A549 (cell line): ENCODE data around the gene NDRG2. TPM values are rescaled to one million over a fixed set of nuclear protein-coding genes. Genes with fewer than 3 reads are reported as not detected.
A peak's percentile ranks its signal among the peaks of the same experiment; 100 is the strongest.

Experiments used
- ATAC-seq, 2 experiments: fragments of 200-7000 bp in 1 of 2; fragments of >200 bp in 1 of 2; cut with Nextera tagmentation in 1 of 2; cut with Tn5 transposase in 1 of 2; 3 replicates each; pipeline versions ENCODE4 v1.8.0 to v1.9.1; 2018 to 2020; ENCODE audit warnings: mild to moderate bottlenecking in 1 of 2, moderate library complexity in 1 of 2
- CTCF ChIA-PET: fragments of 300-600 bp; sonication (Branson Sonifier 250); formaldehyde crosslinking; extraction: SDS; loops from one replicate; lab custom pipeline; 2021; ENCODE audit warnings: antibody characterized with exemption, inconsistent platforms; lab: Yijun Ruan, JAX
- POLR2A ChIA-PET: fragments of 350-600 bp; formaldehyde crosslinking; extraction: SDS; loops from one replicate; lab custom pipeline; 2021; ENCODE audit warnings: antibody characterized with exemption, inconsistent platforms; lab: Yijun Ruan, JAX
- DNase-seq, 2 experiments: peaks; one replicate each; pipeline versions ENCODE4 v3.0.0 to v3.0.0-alpha.2; 2011 to 2016; ENCODE audit warnings: low read depth in 1 of 2, low spot score in 1 of 2
- FAIRE-seq: peaks from 2 replicates; lab custom pipeline; 2011; peaks lifted over from hg19 to GRCh38; lab: Jason Lieb, UNC
- H3K27ac ChIP-seq, 2 experiments: fragments of >200 bp; sonication (Bioruptor Twin); formaldehyde crosslinking; 3 replicates each; pipeline ENCODE4 v1.5.1; 2016 to 2017
- H3K4me1 ChIP-seq: fragments of >200 bp; sonication (Bioruptor Twin); formaldehyde crosslinking; 3 replicates; pipeline ENCODE4 v1.6.1; 2016
- H3K4me2 ChIP-seq: fragments of >200 bp; sonication (Bioruptor Twin); formaldehyde crosslinking; 3 replicates; pipeline ENCODE4 v1.6.1; 2016
- H3K4me3 ChIP-seq: fragments of >200 bp; sonication (Bioruptor Twin); formaldehyde crosslinking; 3 replicates; pipeline ENCODE4 v1.5.1; 2016
- H3K9me3 ChIP-seq: fragments of >200 bp; sonication (Bioruptor Twin); formaldehyde crosslinking; 3 replicates; pipeline ENCODE4 v1.6.1; 2016
- CBX2 ChIP-seq: fragments of 200-600 bp; sonication (generic); IDR thresholded peaks from 2 replicates; pipeline ENCODE4 v1.6.1; 2016; ENCODE audit warnings: low read depth, mild to moderate bottlenecking, borderline replicate concordance
- CEBPB ChIP-seq, 2 experiments: fragments of >200 bp in 1 of 2; sonication (Bioruptor Twin) in 1 of 2; formaldehyde crosslinking in 1 of 2; IDR thresholded peaks; 2 replicates each; pipeline ENCODE4 v1.6.1; 2012 to 2016
- EHF ChIP-seq: fragments of 250-450 bp; sonication (Bioruptor Pico); IDR thresholded peaks from 2 replicates; pipeline ENCODE4 v1.5.0; 2020; ENCODE audit warnings: mild to moderate bottlenecking
- EHMT2 ChIP-seq: fragments of 200-600 bp; sonication (generic); IDR thresholded peaks from 2 replicates; pipeline ENCODE4 v1.6.1; 2016; ENCODE audit warnings: antibody characterized with exemption, low read depth, mild to moderate bottlenecking, moderate library complexity
- EP300 ChIP-seq, 2 experiments: fragments of >200 bp; sonication (Bioruptor Twin); formaldehyde crosslinking; IDR thresholded peaks; 2 replicates in 1 of 2; 3 replicates in 1 of 2; pipeline ENCODE4 v1.6.1; 2016 to 2017
- ESRRA ChIP-seq: fragments of 150-350 bp; IDR thresholded peaks from 2 replicates; pipeline ENCODE4 v1.6.1; 2014; ENCODE audit warnings: mild to moderate bottlenecking, low read length, borderline replicate concordance
- FOSL2 ChIP-seq, 2 experiments: fragments of 450-650 bp in 1 of 2; fragments of >200 bp in 1 of 2; sonication (Bioruptor Twin) in 1 of 2; formaldehyde crosslinking; IDR thresholded peaks; 2 replicates each; pipeline versions ENCODE4 v1.5.0 to v1.6.1; 2016 to 2020; ENCODE audit warnings: mild to moderate bottlenecking in 1 of 2, moderate library complexity in 1 of 2
- HDAC2 ChIP-seq: fragments of 200-600 bp; sonication (generic); IDR thresholded peaks from 2 replicates; pipeline ENCODE4 v1.6.1; 2016
- KDM5A ChIP-seq: fragments of 200-600 bp; sonication (generic); IDR thresholded peaks from 2 replicates; pipeline ENCODE4 v1.6.1; 2016; ENCODE audit warnings: antibody characterized with exemption, mild to moderate bottlenecking
- MAFK ChIP-seq: fragments of 450-650 bp; IDR thresholded peaks from 2 replicates; pipeline ENCODE4 v1.6.1; 2014; ENCODE audit not compliant: partially characterized antibody
- MAZ ChIP-seq: fragments of 150-350 bp; IDR thresholded peaks from 2 replicates; pipeline ENCODE4 v1.6.1; 2014; ENCODE audit warnings: antibody characterized with exemption, low read depth, low read length, borderline replicate concordance
- NR3C1 ChIP-seq: fragments of >200 bp; sonication (Bioruptor Twin); formaldehyde crosslinking; IDR thresholded peaks from 3 replicates; pipeline ENCODE4 v1.6.1; 2017
- PHF8 ChIP-seq: fragments of 200-600 bp; sonication (generic); IDR thresholded peaks from 2 replicates; pipeline ENCODE4 v1.6.1; 2016; ENCODE audit warnings: low read depth, mild to moderate bottlenecking, antibody characterized with exemption, moderate library complexity, borderline replicate concordance
- POLR2AphosphoS2 ChIP-seq: conservative IDR thresholded peaks from 2 replicates; pipeline ENCODE4 v1.6.1; 2012; ENCODE audit warnings: low read length, improper control_type of control experiment, inconsistent platforms
- RFX5 ChIP-seq: fragments of 450-650 bp; IDR thresholded peaks from 2 replicates; pipeline ENCODE4 v1.7.1; 2014; ENCODE audit warnings: antibody characterized with exemption, mild to moderate bottlenecking, moderate library complexity
- SMC3 ChIP-seq: fragments of >200 bp; sonication (Bioruptor Twin); formaldehyde crosslinking; IDR thresholded peaks from 3 replicates; pipeline ENCODE4 v1.6.1; 2018; ENCODE audit warnings: inconsistent platforms
- ZC3H11A ChIP-seq: fragments of 450-650 bp; IDR thresholded peaks from 2 replicates; pipeline ENCODE4 v1.6.1; 2014; ENCODE audit warnings: antibody characterized with exemption, mild to moderate bottlenecking
- ZNF302 ChIP-seq: fragments of 250-450 bp; sonication (Bioruptor Pico); IDR thresholded peaks from 2 replicates; pipeline ENCODE4 v1.9.0; 2021; ENCODE audit warnings: inconsistent platforms, mild to moderate bottlenecking, moderate library complexity
- ZSCAN20 ChIP-seq: fragments of 250-450 bp; sonication (Bioruptor Pico); IDR thresholded peaks from 2 replicates; pipeline ENCODE4 v1.8.0; 2022; ENCODE audit warnings: mild to moderate bottlenecking, moderate library complexity
- WGBS: methylation state at CpG from one replicate; pipeline ENCODE4 v1.1.6; 2017; ENCODE audit errors: missing lambda C conversion rate; 5-methylcytosine and 5-hydroxymethylcytosine counted together
- polyA plus RNA-seq, 4 experiments: library from polyadenylated mRNA; depleted of rRNA in 3 of 4; stranded (reverse); fragments of >200 nt; fragmentation: RNase III in 1 of 4; extraction: RNeasy Plus Mini Kit Qiagen cat#74134 plus additional on column Dnase treatment in 1 of 4; gene quantifications; 2 replicates in 3 of 4; 3 replicates in 1 of 4; pipeline ENCODE4 v1.2.3, GENCODE V29; 2011 to 2017
- TF ChIP-seq, protein P1 (sequence below): fragments of >200 bp; sonication (Bioruptor Twin); formaldehyde crosslinking; IDR thresholded peaks from 2 replicates; pipeline ENCODE4 v1.6.1; 2016
- TF ChIP-seq, protein P2 (sequence below): fragments of 250-450 bp; sonication (Bioruptor Pico); IDR thresholded peaks from 2 replicates; pipeline ENCODE4 v1.5.0; 2020; ENCODE audit warnings: low read depth, mild to moderate bottlenecking, moderate library complexity

NDRG2 gene
- polyA plus RNA-seq, 2 of the 4 experiments (the other 2 are of a cell fraction) = 4.7 to 6.8 TPM

DNA sequence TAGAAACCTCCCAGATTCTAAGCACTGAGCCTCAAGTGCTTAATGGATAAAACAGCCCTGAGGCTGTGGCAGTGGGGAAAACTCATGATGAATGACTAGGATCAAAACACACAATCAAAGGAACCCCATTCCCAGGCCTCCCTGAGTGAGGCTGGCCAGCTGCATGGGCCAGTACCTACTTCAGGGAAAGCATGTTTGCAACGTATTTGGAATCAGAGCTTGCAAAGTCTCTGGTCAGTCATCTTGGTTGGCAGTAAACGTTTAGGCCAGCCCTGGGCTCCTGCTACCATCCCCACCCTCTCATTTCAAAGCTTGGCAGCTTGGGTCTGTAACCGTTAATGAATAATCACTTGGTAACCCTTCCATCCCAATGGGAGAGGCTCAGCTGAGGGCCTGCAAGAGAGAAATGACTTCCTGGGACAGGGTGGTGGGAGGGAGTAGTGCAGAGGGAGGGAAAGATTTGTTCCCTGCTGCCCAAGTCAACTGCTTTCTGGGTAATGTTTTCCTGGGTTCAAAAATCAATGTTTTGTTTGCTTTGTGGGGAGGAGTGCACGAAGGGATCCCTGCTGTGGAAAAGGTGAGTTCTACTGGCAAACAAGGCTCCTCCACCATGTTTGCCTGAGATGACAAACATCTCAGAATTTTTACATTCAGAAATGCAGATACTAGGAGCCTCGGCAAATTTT, 30.7 kb upstream of the NDRG2 start:
- H3K4me1 ChIP-seq = peaks cover 20% of the 10 kb centered on the region
- FAIRE-seq (no peak), DNase-seq (no peak), ATAC-seq (peak; percentile 26 to 49; a peak in 3 of 6 replicates)
- TF ChIP-seq EHMT2 (no peak), POLR2AphosphoS2 (no peak), PHF8 (no peak), NR3C1 (no peak), RFX5 (no peak), ZNF302 (CRISPR knock-in tag) (no peak), CBX2 (no peak), EP300 (IDR thresholded peaks at IDR 0.05) (no peak), MAZ (no peak), ZC3H11A (no peak), FOSL2 (IDR thresholded peaks at IDR 0.05) (no peak), FOSL2 (CRISPR knock-in tag; IDR thresholded peaks at IDR 0.05) (no peak), EHF (CRISPR knock-in tag) (no peak), ZSCAN20 (no peak), SMC3 (no peak)
- TF ChIP-seq, protein P1, sequence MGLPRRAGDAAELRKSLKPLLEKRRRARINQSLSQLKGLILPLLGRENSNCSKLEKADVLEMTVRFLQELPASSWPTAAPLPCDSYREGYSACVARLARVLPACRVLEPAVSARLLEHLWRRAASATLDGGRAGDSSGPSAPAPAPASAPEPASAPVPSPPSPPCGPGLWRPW = no peak
- ChIA-PET POLR2A (no interaction called here), CTCF (interaction anchor here (1.1 to 4.8 kb wide), 5 partner anchors 11 to 41 kb away, joined by 3 to 26 read pairs (median 7); no protein-coding TSS in a partner anchor)
- 26% methylated on average over 5 of the region's 5 CpGs for WGBS
- H3K9me3 ChIP-seq = no peaks in the 10 kb centered on the region
- H3K27ac ChIP-seq = peak overlapping the region; percentile 44 to 50; a peak in 3 of 6 replicates
- H3K4me3 ChIP-seq = no peak overlapping the region
- H3K4me2 ChIP-seq = peak overlapping the region; percentile 51

DNA sequence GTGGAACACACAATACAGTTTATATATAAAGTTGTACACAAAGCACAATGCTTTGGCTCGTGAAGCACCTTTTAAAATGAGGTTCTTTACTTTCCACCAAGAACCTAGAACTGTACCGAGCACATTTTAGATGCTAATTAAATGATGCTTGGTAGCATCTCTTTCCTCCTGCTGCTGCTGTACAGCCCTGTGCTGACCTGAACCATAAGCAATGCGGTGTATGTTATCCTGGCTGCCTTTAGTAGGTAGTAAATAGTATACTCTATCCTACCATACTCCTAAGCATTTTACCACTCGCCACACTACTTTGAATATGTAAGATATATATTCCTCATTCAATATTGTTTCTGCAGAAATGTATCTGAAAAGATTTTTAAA, 29.9 kb upstream of the NDRG2 start:
- H3K9me3 ChIP-seq = no peaks in the 10 kb centered on the region
- TF ChIP-seq PHF8 (no peak), CEBPB (IDR thresholded peaks at IDR 0.05) (no peak), HDAC2 (no peak)
- POLR2A ChIA-PET = no interaction called here
- peaks cover 20% of the 10 kb centered on the region for H3K4me1 ChIP-seq
- H3K27ac ChIP-seq = no peak overlapping the region
- peak overlapping the region; percentile 14; the same call in 1 of the 3 replicates for H3K4me2 ChIP-seq
- FAIRE-seq (no peak), DNase-seq (no peak), ATAC-seq (no peak; a peak in 1 of 6 replicates)
- CTCF ChIA-PET = interaction anchor here (4.8 kb wide), 1 partner anchor 38 kb away, joined by 26 read pairs; no protein-coding TSS in a partner anchor
- no peak overlapping the region for H3K4me3 ChIP-seq
- WGBS = 78% methylated on average over 4 of the region's 4 CpGs

DNA sequence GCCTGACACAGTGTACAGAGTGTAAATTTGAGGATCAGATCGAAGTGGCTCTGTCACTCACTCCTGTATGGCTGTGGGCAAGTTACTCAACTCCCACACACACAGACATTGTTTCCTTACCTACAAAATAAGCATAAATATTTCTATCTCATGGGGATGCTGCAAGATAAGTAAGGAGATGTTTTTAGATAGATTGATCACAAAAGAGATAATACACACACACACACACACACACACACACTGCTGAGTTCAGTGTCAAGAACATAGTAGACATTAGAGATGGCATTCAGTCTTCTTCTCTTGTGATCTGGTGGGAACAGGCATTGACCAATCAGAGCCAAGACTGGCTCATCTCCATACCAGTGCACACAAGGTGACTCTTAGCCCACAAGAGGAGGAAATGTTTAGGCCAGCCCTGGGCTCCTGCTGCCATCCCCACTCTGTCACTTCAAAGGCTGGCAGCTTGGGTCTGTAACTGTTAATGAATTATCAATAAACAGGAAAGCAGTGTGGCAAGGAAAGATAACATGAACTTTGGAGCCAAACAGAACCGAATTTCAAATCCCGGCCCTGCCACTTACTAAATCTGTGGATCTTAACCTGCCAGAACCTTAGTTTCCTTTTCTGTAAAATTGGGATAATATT, 29.4 kb upstream of the NDRG2 start:
- DNase-seq = no peak
- Histone ChIP-seq H3K4me2 (peak overlapping the region; percentile 14; the same call in 1 of the 3 replicates), H3K9me3 (no peaks in the 10 kb centered on the region), H3K27ac (no peak overlapping the region), H3K4me1 (peaks cover 20% of the 10 kb centered on the region)
- ATAC-seq = peak in 1 of 2 experiments; percentile 71; a peak in 3 of 6 replicates
- TF ChIP-seq, protein P2, sequence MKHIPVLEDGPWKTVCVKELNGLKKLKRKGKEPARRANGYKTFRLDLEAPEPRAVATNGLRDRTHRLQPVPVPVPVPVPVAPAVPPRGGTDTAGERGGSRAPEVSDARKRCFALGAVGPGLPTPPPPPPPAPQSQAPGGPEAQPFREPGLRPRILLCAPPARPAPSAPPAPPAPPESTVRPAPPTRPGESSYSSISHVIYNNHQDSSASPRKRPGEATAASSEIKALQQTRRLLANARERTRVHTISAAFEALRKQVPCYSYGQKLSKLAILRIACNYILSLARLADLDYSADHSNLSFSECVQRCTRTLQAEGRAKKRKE (CRISPR knock-in tag) = no peak
- TF ChIP-seq MAFK = no peak
- no peak for TF ChIP-seq SMC3
- TF ChIP-seq KDM5A = no peak
- no peak for TF ChIP-seq ESRRA
- TF ChIP-seq, all 56 proteins: peak for 0
- no peak overlapping the region for H3K4me3 ChIP-seq
- CTCF ChIA-PET = interaction anchor here (0.6 to 1.6 kb wide), 5 partner anchors 14 to 70 kb away, joined by 3 to 6 read pairs (median 3); no protein-coding TSS in a partner anchor
- FAIRE-seq = peak; percentile 32
- POLR2A ChIA-PET = no interaction called here
- WGBS = 26% methylated on average over 3 of the region's 3 CpGs
